Hippocampal formation (tissue), 2 donors: ENCODE measurements around the gene SDSL.
A peak's percentile ranks its signal among the peaks of the same experiment; 100 is the strongest.

Experiments used
- DNase-seq, 2 donors: peaks; one replicate each; lab custom pipeline; 2025; lab: John Stamatoyannopoulos, UW

The SDSL gene

DNA sequence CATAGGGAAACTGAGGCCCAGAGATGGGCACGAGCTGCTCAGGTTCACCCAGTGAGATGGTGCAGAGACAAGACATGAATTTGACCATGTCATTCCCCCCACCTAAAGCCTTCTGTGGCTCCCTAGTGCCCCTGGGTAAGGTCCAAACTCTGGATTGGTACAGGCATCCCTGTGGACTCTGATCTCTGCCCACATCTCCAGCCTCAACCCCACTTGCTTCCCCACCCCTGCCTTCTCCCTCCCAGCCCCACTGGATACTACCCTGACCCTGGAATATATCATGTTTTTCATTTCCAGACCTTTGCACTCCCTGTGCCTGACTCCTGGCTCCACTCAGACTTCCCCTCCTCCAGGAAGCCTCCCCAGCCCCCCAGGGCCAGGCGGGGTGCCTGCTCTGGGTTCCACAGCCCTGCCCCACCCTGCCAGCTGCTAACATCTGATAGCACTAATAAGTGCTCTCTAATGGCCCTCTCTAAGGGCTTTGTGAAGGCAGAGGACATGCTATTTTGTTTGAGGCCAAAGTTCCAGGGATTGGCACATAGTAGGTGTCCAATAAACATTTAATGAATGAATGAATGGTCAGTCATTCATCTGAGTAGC is 1.1 kb upstream of the SDSL start:
- no peak for DNase-seq

DNA sequence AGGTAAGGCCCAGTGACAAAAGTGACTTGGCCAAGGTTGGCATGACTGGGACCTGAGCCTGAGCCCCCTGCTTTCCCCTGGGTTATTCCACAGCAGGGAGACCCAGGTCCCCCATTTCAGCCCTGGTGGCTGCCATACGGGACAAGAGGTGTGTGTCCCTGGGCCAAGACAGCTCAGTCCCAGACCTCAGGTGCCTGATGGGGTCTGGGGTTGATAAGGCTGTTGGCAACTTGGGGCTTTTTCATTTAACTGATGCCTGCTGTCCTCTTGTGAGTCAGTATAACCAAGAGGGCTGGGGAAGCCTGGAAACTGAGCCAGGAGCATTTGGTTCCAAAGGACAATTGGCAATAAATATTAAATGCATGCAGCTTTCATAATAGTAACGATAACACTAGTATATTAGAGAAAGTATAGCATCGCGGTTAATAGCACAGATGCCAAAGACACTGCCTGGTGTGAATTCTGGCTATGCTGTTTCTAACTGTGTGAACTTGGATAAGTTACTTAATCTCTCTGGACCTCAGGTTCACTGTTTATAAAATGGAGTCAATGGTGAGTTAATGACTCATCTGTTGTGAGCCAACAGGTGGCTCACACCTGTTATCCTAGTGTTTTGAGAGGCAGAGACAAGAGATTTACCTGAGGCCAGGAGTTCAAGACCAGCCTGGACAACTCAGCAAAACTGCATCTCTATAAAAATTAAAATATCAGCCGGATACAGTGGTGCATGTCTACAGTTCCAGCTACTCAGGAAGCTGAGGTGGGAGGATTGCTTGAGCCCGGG is 898 bp downstream of the SDSL start:
- DNase-seq: no peak

DNA sequence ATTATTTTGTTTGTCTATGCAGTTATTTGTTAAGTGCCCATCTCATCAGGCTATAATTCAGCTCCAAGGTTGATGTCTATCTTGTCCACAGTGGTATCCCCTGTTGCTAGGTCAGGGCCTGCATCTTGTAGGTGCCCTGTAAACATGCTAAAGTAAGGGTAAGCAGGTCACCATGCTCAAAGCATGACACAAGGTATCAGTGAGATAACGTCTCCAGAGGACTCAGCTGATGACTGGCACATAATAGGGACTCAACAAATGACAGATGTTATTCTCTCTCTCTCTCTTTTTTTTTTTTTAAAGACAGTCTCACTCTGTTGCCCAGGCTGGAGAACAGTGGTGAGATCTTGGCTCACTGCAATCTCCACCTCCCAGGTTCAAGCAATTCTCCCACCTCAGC is 2.3 kb downstream of the SDSL start:
- no peak for DNase-seq

DNA sequence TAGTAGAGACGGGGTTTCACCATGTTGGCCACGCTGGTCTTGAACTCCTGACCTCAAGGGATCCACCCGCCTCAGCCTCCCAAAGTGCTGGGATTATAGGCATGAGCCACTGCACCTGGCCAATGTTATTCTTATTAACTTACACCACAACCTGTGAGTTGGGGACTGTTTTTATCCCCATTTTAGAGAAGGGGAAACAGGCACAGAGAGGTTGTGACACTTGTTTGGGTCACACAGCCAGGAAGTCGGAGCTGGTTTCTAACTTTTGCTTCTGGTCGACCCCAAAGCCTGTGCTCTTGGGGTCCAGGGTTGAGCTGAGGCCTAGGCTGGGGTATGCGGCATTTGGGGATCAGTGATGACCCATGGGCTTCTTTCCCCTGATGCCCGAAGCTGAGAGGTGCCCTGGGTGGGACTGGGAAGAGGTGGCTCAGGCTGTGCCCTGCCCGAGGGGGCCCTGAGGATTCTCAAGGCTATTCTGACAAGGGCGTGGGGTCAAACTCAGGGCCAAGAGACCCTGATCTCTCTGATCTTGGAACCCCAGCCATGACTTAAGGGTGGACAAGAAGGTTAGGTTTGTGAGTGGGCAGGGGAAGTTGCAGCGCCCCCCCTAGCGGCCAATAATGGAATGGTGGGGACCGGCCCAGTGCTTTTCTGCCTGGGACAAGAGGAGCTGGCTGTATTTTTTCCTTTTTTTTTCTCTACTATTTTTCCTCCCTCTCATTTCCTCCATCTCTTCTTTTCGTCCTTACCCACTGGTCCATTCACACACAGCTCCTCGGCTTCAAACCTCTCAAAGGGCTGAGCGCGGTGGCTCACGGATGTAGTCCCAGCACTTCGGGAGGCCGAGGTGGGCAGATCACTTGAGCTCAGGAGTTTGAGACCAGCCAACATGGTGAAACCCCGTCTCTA is 3.0 kb downstream of the SDSL start:
- DNase-seq: peak in 1 of 2 donors; percentile 47

DNA sequence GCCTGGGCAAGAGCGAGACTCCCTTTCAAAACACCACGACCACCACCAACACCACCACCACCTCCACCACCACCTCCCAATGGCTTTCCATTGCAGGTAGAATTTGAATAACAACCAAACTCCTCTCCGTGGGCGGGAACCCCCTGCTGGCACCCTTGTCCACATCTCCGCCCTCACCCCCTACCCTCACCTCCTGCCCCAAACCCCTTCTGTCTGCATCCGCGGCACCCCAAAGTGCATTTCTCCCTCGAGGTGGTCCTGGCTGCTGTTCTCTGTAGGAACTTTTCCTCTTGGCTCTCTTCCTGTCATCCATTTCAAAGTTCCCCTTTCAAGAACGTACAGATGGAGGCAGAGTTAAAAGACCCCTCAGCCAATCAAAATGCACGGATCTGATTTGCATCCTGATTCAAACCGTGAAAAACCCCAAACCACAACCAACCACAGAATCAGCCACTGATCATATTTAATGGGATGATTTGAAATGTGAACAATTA is 3.8 kb downstream of the SDSL start:
- no peak for DNase-seq

DNA sequence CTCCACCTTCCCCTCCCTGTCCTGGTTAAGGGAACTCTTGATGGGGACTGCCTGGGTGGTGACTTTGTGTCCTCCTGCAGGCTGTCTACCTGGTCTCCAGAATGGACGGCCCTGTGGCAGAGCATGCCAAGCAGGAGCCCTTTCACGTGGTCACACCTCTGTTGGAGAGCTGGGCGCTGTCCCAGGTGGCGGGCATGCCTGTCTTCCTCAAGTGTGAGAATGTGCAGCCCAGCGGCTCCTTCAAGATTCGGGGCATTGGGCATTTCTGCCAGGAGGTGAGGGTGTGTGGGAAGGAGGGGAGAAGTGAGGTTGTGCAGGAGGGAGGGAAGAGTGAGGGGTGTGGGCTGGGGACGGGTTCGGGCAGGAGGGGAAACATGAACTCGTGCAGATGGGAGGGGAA is 5.7 kb downstream of the SDSL start:
- no peak for DNase-seq

DNA sequence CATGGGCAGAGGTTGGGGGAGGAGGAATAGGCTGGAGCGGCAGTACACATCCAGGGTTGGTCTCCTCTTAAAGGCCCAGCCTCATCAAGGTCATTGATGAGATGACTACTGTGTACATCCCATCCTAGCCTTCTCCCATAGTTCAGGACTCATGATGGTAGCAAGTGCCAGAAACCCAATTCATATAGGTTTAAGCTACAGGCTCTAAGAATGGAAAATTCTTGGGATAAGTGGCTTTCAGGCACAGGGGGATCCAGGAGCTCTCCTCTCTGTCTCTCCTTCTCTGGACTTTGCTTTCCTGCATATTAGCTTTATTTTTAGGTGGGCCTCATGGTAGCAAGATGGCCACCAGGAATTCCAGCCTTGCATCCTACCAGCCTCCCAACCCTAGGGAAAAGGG is 6.3 kb downstream of the SDSL start:
- DNase-seq: no peak

DNA sequence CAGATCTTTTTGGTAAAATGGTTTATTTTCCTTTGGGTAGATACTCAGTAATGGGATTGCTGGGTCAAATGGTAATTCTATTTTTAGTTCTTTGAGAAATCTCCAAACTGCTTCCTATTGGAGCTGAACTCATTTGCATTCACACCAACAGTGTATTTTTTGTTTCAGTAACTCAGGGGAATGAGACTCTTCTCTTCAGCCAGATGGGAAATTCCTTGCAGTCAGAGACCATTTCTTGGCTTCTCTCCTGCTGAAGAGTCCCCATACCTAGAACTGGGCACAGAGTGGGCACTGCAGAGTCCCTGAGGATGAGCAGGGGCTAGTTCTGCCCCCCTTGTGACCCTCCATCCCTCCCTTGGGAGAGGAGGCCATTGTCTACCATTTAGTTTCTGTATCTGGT is 10.8 kb downstream of the SDSL start:
- peak in 1 of 2 donors; percentile 12 for DNase-seq

DNA sequence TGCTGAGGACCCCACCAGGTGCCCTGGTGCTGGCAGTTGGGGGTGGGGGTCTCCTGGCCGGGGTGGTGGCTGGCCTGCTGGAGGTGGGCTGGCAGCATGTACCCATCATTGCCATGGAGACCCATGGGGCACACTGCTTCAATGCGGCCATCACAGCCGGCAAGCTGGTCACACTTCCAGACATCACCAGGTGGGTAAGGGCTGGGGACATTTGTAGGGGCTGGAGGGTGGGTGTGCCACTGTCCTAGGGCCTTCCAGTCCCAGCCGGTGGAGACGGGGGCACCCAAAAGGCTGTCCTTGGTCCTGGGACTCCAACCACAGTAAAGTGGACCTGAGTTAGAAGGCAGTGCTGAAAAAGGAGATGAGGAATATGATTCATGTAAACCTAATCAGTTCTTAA is 13.2 kb downstream of the SDSL start:
- DNase-seq: no peak

DNA sequence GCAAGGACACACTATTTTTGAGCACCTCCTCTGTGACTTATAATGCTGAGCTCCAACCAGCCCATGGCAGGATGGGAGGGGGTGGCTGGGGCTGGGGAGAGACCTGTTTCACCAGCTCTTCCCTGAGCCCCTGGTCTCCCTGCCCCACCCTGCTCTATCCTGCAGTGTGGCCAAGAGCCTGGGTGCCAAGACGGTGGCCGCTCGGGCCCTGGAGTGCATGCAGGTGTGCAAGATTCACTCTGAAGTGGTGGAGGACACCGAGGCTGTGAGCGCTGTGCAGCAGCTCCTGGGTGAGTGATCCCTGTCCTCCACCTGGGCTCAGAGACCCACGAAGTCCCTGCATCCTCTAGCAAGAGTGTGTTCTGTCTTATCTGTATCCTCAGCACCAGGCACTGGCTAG is 14.4 kb downstream of the SDSL start:
- DNase-seq: no peak

DNA sequence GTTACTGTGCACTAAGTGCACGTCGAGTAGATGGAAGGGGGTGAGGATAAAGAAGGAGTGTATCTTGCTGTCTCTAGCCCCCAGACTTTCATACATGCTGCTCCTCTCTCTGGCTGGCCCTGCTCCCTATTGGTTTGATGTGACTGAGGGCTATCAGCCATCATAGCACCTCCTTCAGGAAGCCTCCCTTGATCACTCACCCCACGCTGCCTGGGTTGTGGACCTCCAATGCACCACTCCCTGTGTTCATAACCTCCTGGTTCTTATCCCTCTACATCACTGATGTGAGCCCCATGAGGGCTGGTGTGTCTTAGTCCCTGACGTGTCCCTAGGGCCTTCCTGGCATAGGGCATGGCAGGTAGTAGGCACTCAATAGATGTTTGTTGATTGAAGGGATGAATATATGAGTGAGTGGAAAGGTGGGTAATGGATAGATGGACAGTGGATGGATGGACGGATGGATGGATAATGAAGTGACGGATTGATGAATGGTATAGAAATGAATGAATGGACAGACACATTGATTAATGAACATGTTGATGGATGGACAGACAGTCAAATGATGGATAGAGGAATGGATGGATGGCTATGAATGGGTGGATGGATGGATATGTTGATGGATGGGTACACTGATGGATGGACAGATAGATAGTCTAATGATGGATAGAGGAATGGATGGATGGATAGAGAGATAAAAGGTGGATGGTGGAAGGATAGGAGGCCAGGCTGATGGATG is 15.0 kb downstream of the SDSL start:
- DNase-seq: no peak

DNA sequence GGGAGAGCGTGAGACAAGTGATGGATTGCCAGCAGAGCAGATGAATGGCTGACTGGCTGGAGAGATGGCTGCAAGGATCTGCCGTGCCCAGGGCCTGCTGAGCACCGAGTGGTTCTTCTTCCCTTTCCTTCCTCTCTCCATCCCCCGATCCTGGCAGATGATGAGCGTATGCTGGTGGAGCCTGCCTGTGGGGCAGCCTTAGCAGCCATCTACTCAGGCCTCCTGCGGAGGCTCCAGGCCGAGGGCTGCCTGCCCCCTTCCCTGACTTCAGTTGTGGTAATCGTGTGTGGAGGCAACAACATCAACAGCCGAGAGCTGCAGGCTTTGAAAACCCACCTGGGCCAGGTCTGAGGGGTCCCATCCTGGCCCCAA is 15.5 kb downstream of the SDSL start:
- no peak for DNase-seq

DNA sequence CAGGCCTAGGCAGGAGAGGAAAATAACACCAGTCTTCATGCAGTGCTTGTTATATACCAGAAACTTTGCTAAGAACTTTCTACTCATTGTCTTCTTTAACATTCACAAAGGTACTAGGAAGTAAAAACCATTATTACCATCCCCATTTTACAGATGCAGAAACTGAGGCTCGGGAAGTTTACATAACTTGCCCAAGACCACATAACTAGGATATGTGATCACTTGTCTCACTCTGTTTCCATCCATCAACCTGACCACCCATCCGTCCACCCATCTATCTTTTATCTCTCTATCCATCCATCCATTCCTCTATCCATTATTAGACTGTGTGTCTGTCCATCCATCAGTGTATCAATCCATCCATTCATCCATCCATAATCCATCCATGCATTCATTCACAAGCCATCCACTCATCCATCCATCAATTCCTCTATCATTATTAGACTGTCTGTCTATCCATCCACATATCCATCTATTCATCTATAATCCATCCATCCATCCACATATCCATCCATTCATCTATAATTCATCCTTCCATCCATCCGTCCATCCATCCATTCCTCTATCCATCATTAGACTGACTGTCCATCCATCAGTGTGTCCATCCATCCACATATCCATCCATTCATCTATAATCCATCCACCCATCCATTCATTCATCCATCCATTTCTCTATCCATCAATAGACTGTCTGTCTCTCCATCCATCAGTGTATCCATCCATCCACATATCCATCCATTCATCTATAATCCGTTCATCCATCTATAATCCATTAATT is 16.5 kb downstream of the SDSL start:
- no peak for DNase-seq

DNA sequence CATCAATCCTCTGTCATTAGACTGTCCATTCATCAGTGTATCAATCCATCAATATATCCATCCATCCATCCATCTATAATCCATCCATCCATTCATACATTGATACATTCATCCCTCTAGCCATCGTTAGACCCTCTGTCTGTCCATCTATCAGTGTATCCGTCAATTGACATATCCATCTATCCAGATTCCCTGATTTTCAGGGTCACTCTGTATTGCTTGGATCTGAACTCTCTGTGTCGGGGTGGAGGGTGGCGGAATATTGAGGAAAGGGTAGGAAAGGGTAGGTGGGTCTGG is 17.1 kb downstream of the SDSL start:
- no peak for DNase-seq

DNA sequence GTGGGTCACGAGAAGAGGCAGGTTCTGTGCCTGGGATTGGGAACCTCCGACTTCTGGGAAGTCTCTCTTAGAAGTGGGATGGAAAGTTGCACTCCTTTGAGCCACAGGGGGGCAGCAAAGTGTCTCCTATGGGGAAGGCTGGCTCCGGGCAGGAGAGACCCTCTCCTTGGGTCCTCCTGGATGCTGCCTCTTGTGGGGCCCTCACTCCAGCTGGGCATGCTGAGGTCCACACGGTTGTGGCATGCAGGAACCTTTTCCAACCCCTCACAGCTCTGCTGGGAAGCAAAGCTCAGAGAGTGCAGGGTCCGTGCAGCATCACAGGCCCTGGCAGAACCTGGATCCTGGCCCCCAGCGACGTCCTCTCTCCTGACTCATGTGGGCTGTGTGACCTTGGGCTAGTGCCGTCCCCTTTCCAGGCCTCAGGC is 17.4 kb downstream of the SDSL start:
- no peak for DNase-seq

DNA sequence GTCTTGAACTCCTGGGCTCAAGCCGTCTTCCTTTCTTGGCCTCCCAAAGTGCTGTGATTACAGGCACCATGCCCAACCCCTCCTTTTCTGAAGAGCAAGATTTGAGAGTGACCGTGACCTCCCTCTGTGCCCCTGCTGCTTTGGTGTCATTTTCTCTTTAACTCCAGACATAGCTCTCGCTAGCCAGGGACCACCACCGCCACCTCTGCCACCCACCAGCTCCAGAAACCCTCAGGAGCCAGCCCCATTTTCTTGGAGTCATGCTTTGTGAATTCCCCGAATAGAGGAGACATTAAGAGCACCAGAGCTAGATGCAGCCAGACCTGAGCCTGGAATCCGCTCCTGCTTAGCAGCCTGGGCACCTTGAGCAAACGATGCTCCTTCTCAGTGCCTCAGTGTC is 18.2 kb downstream of the SDSL start:
- DNase-seq: no peak

DNA sequence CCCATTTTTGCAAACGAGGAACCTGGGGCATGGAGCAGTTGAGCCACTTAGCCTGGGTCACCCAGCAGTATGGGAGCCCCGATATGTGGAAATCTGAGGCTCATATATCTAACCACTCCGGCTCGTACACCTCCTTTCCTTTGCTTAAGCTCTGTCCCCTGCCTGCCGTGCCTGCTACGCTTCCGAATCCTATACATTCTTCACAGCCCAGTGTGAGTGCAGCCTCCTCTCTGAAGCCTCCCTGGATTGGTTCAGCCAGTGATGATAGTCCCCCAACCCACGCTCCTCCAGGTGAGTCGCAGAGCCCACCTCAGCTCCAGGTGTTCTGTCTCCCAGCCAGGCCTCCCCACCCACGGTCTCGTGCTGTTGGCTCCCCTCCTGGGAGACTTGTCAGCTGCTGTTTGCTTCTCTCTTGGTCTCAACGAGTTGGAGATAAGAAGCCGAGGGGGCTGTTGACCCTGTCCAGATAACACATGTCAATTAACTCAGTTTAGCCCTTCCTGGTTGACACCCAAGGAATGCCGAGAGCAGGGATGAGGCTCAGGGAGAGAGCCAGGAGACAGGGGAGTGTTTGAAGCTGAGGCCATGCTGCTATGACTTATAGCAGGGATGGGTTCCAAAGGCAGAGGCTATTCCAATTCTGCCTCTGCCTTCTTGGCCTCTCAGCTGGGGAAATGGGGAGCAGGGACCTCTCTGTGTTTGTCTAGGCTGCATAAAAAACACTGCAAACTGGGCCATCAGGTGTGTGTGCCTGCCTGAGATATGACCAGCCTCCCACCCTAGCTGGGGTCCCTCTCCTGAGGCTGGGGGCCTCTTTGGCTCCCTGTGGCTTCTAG is 19.0 kb downstream of the SDSL start:
- no peak for DNase-seq

DNA sequence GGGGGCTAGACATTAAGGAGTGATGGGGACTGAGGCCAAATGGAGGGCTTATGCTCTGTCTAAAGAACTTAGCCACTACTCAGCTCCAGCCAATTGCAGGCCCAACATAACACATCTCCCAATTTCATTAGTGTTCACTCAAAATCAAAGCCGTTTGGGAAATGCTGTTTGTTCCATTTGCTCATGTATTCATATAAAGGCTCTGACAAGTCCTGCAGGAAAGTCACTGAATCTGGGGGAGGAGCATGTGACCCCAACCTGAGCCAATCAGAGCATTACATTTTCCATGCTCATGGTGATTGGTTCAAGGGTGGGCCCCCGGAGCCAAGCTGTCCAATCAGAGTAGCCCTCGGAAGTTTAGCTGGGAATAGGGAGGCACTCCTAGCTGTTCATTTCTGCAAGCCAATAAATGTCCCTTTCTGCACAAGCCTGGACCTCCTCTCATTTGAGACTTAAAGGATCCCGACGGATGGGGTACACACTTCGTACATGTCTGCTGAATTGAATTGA is 20.9 kb downstream of the SDSL start:
- no peak for DNase-seq

DNA sequence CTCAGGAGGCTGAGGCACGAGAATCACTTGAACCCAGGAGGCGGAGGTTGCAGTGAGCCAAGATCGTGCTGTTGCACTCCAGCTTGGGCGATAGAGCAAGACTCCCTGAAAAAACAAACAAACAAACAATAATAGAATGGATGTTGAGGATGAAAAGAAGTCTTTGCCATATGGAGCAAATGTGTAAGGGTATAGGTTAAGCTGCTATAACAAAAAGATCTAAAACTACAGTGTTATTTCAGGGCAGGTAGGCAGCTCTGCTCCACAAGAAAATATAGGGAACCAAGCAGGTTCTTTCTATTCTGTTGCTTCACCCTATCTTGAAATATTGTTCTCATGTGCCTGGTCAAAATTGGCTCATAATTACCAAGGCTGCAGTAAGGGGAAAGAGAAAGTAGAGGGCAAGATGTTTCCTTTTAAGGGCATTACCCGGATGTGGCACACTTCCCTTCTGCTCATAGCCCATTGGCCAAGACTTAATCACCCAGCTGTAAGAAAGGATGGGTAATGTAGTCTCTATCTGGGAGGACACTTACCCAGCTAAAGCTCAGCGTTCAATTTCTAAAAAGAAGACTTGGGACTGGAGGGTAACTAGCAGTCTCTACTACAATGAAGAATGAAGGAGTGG is 23.5 kb downstream of the SDSL start:
- DNase-seq: no peak

DNA sequence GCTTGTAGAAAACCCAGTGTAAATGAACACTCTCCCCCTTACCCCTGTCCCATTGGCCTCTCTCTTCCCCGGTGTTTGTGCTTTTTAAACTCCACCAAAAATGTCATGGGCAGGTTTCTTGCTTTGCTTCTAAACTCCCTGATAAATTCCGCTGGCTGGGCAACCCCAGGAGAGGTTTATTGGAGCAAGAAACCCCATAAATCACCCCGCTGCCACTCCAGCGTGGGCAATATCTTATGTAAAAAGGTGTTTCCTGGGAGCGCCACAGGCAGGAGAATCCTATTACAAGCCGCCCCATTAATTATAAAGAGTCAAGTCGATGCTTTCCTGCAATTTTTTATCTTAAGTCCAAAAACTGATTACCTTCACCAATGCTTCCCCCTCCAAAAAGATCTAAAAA is 26.7 kb downstream of the SDSL start:
- DNase-seq: no peak
